HG03103 (cell line): ENCODE data around the gene IL3.
A peak's percentile ranks its signal among the peaks of the same experiment; 100 is the strongest.

Experiments used
- ATAC-seq: cut with Tn5 transposase; IDR thresholded peaks from one replicate; pipeline ENCODE4 v1.9.1; 2021; ENCODE audit warnings: low read depth; ENCODE audit not compliant: unreplicated experiment

Gene IL3, protein sequence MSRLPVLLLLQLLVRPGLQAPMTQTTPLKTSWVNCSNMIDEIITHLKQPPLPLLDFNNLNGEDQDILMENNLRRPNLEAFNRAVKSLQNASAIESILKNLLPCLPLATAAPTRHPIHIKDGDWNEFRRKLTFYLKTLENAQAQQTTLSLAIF

GRCh38 chr5:132060501-132061161 is at the start of gene IL3:
Gene IL3 (plus strand): TSS chr5:132060655. CDS start chr5:132060707, 52 bp downstream.
- no peak for ATAC-seq

- no peak for ATAC-seq
Measured at GRCh38 chr5:132010989-132011621, 49.4 kb upstream of the IL3 start.

- ATAC-seq, result no peak
Measured at GRCh38 chr5:132011622-132012343, 48.7 kb upstream of the IL3 start, which contains the start of gene ACSL6. Gene ACSL6 (minus strand): TSS chr5:132011658. CDS start chr5:132011553, 105 bp downstream.

- no peak for ATAC-seq
Measured at GRCh38 chr5:132012371-132013005, 48.0 kb upstream of the IL3 start.

GRCh38 chr5:132013006-132013689 is 47.3 kb upstream of the IL3 start:
- no peak for ATAC-seq

GRCh38 chr5:132013711-132014110 is 46.7 kb upstream of the IL3 start:
- no peak for ATAC-seq

DNA sequence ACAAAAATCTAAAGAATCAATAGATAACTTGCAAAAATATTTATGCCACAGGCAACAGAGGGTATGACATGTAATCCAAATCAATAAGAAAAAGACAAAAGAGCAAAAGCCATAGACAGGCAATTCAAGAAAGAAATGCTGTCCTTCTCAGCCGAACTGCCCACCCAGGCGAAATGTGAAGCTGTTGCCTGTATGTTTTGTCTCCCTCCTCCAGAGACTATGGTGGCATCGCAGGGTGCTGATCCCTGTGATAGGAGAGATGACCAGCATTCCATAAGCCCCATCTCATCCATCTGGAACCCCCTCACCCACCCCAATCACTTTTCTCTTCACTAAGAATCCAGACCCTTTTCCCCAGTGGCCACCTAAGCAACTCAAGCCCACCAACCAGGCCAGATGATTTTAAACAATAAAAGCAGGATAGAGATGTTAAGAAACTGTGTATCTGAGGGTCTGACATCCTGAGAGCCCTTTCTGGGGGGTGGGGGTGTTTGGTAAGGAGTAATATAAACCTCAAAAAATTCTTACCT is 43.7 kb upstream of the IL3 start:
- ATAC-seq, result no peak

- no peak for ATAC-seq
Measured at GRCh38 chr5:132017316-132017715, 43.1 kb upstream of the IL3 start.

DNA sequence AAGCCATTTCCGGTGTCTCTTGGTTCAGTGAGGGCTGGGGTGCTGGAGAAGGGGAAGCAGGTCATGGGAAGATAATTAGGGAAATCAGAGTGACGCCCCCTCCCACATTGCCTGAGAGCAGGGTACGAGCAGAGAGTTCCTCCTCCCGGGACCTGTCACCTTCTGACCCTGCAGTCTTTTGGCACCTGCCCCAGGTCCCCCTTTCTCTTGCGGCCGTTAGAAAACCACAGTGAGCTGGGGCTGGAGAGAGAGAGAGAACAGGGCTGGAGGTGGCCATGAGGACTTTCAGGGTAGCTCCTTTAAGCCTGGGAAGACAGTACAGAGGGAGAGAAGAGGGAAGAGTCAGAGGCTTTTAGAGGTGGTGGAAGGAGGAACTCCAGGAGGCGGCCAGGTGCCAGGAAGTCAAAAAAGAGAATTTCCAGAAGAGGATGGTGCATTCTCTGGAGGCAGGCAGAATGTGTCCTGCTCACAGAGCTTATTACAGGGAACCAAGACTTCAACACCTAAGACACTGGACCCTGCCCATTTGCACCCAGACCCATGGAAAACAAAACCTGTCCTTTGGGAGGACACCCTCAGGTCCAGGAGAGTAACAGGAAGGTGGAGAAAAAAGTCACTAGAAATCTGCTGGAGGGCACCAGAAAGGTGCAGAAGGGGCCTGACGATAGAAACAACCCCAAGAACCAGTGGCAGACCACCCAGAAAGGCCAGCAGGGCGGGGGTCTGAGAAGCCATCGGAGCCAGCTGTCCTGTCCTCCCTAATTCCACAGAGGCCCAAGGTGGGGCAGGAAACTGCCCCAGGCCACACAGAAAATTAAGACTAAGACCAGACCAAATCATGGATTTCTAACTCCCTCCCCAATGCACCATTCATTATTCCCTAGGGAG is 42.5 kb upstream of the IL3 start:
- no peak for ATAC-seq

GRCh38 chr5:132019337-132019736 is 41.1 kb upstream of the IL3 start:
- peak; percentile 35 for ATAC-seq

DNA sequence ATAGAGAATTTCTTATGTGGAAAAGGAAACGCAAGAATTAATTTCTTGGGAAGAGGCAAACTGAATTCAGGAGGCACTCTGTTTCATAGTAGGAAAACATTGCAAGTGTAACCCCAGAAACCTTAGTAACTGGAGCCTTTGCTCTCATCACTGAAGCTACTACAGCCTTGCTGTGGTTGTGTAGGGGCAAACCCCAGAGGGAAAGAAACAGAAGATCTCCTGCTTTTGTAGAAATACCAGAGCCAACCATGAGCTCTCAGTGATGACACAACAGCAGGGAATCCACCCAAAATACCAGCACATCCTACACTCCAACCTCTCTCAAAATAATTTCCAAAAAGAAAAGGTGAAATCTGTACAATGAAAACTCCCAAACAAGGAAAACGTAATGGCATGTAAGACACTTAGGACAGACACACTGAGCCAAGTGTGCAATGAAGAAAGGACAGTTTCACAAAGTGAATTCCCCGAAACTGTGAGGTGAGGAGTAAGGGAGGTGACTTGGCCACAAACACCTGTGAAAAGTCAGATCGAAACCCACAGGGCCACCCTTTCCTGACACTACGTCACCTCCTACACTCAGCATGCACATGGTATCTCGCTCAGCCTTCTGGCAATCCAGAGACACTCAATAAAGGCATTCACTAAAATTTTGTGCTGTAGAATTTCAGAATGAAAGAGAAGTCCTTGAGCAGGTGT is 40.4 kb upstream of the IL3 start:
- peak; percentile 88 for ATAC-seq

- peak; percentile 8 for ATAC-seq
Measured at GRCh38 chr5:132020568-132021339, 39.7 kb upstream of the IL3 start.

- no peak for ATAC-seq
Measured at GRCh38 chr5:132021654-132022053, 38.8 kb upstream of the IL3 start.

- no peak for ATAC-seq
Measured at GRCh38 chr5:132022737-132023136, 37.7 kb upstream of the IL3 start.

DNA sequence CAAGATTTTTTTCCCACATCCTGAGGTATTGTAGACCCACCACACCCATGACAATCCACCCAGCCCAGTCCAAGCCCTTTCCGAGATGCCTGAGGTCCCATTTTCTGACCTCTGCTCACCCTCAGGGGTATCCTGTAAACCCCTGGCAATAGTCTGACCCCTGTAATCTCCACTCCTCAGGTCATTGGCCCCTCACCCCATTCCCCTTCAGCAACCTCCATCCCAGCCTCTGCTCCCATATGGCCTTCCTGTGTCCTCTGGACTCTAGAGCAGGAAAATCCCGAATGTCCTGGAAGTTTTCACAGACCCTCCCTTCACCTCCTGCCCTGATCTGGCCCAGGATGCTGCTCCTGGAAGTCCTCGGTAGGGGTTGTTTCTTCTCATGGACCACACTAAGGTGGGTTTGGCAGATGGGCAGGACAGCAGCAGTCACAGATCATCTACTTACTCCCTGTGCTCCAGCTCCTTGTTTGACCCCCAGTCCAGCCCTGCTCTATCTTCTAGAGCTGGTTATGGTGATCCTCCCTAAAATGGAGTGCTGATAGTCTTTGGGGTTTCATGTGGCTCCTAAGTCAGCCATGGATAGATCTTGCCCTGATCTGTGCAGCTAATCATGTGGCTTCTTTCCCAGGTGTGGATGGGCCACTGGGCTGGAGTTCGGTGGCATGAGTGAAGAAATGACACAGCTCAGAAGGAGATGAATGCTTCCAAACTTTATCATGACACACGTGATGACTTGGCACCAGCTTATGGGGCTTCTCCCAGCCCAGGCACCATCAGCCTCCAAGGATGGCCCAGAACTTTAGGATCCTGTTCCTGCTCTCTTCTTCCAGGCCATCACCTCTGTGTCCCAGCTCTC is 37.0 kb upstream of the IL3 start:
- no peak for ATAC-seq

DNA sequence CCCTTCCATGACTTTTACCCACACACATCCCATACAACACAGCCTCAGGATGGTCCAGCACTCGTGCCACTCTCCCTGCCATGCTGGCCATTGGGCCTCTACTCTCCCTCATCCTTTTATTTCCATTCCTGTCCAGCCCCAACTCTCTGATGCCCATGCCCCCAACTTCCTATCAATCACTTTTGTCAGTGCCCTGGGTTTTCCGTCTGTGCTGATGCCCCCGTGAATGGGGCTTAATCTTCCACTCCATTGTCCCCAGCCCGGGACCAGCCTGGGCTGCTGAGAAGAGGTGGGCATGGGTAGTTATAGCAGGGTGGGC is 36.4 kb upstream of the IL3 start:
- ATAC-seq, result no peak

DNA sequence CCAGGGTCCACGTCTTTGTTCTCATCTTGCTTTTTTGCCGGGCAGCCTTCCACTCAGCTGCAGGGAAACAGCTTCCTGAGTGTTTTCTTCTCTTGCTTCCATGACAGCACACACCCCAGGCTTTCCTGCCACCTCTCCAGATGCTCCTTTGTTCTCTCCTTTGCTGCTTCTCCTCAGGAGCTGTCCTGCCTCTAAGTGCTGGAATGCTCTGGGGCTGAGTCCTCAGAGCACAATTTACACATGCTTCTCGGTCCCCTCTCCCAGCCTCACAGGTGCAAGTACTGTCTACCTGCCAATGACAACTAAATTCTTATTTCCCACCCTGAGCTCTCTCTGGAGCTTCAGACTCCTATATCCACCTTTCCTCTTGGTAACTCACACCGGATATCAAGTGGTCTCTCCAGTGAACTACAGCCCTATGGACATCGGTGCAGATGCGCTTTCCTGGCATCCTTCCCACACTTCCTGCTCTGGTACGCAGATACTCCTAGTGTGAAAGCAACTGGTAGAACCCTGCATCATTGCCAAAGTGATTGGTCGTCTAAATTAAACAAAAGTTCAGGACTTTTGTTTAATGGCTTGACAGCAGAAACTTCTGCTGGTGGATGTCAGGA is 35.6 kb upstream of the IL3 start:
- ATAC-seq, result no peak
